ENCODE measurements around the gene CGA.

DNA sequence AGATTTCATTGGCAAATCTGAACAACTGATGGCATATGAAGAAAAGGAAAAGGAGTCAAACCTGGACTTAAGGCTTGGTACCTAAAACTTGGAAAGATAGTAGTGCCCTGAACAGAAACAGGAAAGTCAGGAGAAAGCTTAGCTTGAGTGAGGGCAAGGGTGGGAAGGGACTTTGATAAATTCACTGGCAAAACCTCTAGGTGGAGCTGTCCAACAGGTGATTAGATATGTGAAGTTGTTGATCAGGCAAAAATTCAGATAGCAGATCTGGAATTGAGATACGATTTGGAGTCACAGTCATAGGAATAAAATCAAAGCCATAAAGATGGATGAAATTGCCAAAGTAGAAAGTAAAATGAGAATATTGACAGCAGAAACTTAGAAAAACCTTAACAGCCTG lies 44.3 kb upstream of the CGA start:
- TF ChIP-seq, protein P1, sequence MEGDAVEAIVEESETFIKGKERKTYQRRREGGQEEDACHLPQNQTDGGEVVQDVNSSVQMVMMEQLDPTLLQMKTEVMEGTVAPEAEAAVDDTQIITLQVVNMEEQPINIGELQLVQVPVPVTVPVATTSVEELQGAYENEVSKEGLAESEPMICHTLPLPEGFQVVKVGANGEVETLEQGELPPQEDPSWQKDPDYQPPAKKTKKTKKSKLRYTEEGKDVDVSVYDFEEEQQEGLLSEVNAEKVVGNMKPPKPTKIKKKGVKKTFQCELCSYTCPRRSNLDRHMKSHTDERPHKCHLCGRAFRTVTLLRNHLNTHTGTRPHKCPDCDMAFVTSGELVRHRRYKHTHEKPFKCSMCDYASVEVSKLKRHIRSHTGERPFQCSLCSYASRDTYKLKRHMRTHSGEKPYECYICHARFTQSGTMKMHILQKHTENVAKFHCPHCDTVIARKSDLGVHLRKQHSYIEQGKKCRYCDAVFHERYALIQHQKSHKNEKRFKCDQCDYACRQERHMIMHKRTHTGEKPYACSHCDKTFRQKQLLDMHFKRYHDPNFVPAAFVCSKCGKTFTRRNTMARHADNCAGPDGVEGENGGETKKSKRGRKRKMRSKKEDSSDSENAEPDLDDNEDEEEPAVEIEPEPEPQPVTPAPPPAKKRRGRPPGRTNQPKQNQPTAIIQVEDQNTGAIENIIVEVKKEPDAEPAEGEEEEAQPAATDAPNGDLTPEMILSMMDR (IDR thresholded peaks at IDR 0.05): peak; percentile 63
- TF ChIP-seq GATA2 (CRISPR knock-in tag; IDR thresholded peaks at IDR 0.05) (no peak), EP300 (IDR thresholded peaks at IDR 0.05; ENCODE audit: borderline replicate concordance in 1 of 2, low read depth in 1 of 2, low read length in 1 of 2) (no peak), RAD21 (IDR thresholded peaks at IDR 0.05; ENCODE audit: low read length) (peak; percentile 84), GABPA (IDR thresholded peaks at IDR 0.05; ENCODE audit: low read depth) (no peak), TEAD4 (IDR thresholded peaks at IDR 0.05; ENCODE audit: borderline replicate concordance, insufficient read depth) (no peak), POLR2AphosphoS5 (IDR thresholded peaks at IDR 0.05; ENCODE audit: low read depth, low read length) (no peak), YY1 (IDR thresholded peaks at IDR 0.05; ENCODE audit: low read depth) (no peak), ELF1 (IDR thresholded peaks at IDR 0.05) (no peak), RXRA (IDR thresholded peaks at IDR 0.05; ENCODE audit: borderline replicate concordance, low read depth) (no peak), SMC3 (IDR thresholded peaks at IDR 0.05; ENCODE audit: low read depth, low read length) (peak; percentile 57)
- TF ChIP-seq, protein P2, sequence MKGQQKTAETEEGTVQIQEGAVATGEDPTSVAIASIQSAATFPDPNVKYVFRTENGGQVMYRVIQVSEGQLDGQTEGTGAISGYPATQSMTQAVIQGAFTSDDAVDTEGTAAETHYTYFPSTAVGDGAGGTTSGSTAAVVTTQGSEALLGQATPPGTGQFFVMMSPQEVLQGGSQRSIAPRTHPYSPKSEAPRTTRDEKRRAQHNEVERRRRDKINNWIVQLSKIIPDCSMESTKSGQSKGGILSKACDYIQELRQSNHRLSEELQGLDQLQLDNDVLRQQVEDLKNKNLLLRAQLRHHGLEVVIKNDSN (IDR thresholded peaks at IDR 0.05; ENCODE audit: borderline replicate concordance, low read depth): no peak
- TF ChIP-seq, protein P3, sequence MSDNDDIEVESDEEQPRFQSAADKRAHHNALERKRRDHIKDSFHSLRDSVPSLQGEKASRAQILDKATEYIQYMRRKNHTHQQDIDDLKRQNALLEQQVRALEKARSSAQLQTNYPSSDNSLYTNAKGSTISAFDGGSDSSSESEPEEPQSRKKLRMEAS (IDR thresholded peaks at IDR 0.05; ENCODE audit: low read depth): no peak

Data from SK-N-SH (cell line).